NT2/D1 (cell line): Measurements from ENCODE around the gene FAM174B.

Experiments used
- DNase-seq: peaks from one replicate; pipeline ENCODE4 v3.0.0-alpha.2; 2011; ENCODE audit warnings: low read depth, low spot score
- H3K27me3 ChIP-seq: 2 replicates; pipeline ENCODE4 v1.6.0; 2011; ENCODE audit warnings: mild to moderate bottlenecking; ENCODE audit not compliant: insufficient read length, insufficient read depth
- H3K36me3 ChIP-seq: 2 replicates; pipeline ENCODE4 v1.6.1; 2011; ENCODE audit warnings: mild to moderate bottlenecking, low read length, mixed read lengths; ENCODE audit not compliant: insufficient read depth, insufficient read length
- H3K4me1 ChIP-seq: 2 replicates; pipeline ENCODE4 v1.5.1; 2011; ENCODE audit not compliant: insufficient read depth, insufficient read length
- H3K4me3 ChIP-seq: 2 replicates; pipeline ENCODE4 v1.5.1; 2011; ENCODE audit warnings: low read depth; ENCODE audit not compliant: insufficient read length
- H3K9ac ChIP-seq: 2 replicates; pipeline ENCODE4 v1.6.0; 2011; ENCODE audit warnings: low read depth; ENCODE audit not compliant: insufficient read length
- H3K9me3 ChIP-seq: 2 replicates; pipeline ENCODE4 v1.5.1; 2011; ENCODE audit warnings: mild to moderate bottlenecking, low read length; ENCODE audit not compliant: insufficient read depth
- SUZ12 ChIP-seq: IDR thresholded peaks from 2 replicates; pipeline ENCODE4 v1.6.1; 2011; ENCODE audit not compliant: insufficient read length, insufficient read depth; ENCODE audit errors: extremely low read depth
- YY1 ChIP-seq: IDR thresholded peaks from 2 replicates; pipeline ENCODE4 v1.6.1; 2011; ENCODE audit not compliant: insufficient read length, insufficient read depth
- ZNF274 ChIP-seq: IDR thresholded peaks from 2 replicates; pipeline ENCODE4 v1.6.1; 2011; ENCODE audit warnings: mild to moderate bottlenecking, low read depth, low read length

FAM174B gene

DNA sequence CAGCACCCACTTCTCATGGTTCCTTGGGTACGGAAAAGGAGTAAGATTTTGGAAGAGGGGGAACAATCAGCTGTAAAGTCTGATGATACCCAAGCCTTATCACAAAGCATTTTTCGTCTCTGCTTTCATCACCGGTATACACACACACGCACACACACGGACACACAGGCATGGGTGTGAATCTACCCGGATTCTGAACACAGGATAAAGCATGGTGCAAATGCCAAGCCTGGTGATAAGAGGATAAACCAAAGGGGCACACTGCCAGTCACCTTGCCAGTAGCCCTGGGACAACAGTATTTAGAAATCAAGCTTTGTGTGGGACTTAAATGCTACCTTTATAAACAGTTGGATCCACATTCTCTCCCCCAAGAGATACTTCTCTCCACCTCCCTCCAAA lies 22.2 kb downstream of the FAM174B start:
- DNase-seq, result no peak

DNA sequence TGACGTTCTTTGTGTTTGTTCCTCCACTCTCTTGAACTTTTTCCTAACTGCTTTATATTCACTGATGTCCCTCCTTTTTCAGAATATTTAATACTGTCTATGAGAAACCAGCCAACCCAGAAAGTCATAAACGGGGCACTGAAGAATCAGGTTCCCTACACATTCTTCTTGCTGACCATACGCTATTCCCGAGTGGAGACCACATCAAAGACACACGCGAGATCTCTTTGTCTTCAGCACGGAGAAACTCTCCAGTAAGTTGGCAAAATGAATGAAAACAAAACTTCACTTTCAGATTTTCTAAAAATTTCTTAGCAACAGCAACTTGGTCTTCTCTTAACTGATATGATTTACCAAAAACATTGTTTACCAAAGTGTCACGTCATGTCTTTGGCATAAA lies 22.6 kb downstream of the FAM174B start:
- Histone ChIP-seq H3K36me3 (peaks cover 23% of the 10 kb centered on the region), H3K4me3 (no peak overlapping the region), H3K9ac (no peak overlapping the region), H3K27me3 (no peaks in the 10 kb centered on the region), H3K4me1 (peaks cover 17% of the 10 kb centered on the region), H3K9me3 (peaks cover 3% of the 10 kb centered on the region; the same call in 1 of the 2 replicates)
- DNase-seq, result no peak
- no peak for TF ChIP-seq SUZ12

More for the DNA sequence above, 22.2 kb downstream of the FAM174B start:
- peaks cover 20% of the 10 kb centered on the region for H3K36me3 ChIP-seq
- H3K4me1 ChIP-seq, result peaks cover 17% of the 10 kb centered on the region
- no peak overlapping the region for H3K4me3 ChIP-seq
- TF ChIP-seq ZNF274, result no peak
- TF ChIP-seq YY1, result no peak
- TF ChIP-seq SUZ12, result no peak
- H3K27me3 ChIP-seq, result no peaks in the 10 kb centered on the region
- no peak overlapping the region for H3K9ac ChIP-seq
- peaks cover 3% of the 10 kb centered on the region; the same call in 1 of the 2 replicates for H3K9me3 ChIP-seq

DNA sequence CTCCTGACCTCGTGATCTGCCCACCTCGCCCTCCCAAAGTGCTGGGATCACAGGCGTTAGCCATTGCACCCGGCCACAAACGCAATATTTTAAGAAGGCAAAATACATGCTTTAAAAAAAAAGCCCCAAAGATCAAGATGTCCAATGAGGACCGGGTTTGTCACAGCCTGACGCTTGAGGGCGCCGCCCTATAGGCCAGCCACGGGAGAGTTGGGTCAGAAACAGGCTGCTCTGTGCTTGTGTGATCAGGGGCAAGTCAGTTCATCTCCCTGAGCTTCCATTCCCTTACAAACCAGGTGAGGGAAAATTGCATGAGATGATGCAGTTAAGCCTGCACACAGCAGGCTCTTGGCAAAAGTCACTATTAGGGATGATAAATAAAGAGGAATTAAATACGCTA lies 23.9 kb downstream of the FAM174B start:
- no peaks in the 10 kb centered on the region for H3K27me3 ChIP-seq
- no peak for DNase-seq
- no peak overlapping the region for H3K9ac ChIP-seq
- no peak overlapping the region for H3K4me3 ChIP-seq
- TF ChIP-seq SUZ12 (no peak), YY1 (no peak), ZNF274 (no peak)
- peaks cover 35% of the 10 kb centered on the region for H3K36me3 ChIP-seq
- no peaks in the 10 kb centered on the region for H3K9me3 ChIP-seq
- H3K4me1 ChIP-seq, result peaks cover 11% of the 10 kb centered on the region

DNA sequence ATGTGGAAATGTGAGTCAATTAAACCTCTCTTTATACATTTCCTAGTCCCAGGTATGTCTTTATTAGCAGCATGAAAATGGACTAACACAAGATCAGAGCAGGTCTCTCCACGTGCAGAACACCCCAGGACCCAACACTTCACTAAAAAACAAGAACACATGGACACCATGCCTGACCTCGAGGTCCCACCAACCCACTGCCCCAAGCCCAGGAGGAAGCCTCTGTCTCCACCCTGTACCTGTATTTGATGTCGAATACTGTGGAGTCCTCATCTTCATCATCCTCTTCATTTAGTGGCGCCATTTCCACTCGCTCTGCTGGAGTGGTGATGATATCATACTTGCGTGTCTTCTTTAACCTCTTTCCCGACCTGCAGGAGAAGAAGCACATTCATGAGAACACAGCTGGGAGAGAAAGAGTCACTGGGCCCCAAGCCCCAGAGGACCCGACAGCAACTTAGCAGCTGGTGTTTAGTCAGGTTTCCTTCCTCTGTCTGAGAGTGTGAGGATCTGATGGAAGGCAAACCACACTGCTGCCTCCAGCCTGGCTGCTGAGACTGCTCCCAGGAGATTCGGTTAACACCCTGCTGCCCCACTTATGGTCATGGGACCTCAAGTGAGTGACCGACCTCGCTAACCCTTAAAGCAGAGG lies 25.5 kb downstream of the FAM174B start:
- H3K4me1 ChIP-seq, result peaks cover 8% of the 10 kb centered on the region
- TF ChIP-seq YY1 (no peak), SUZ12 (no peak), ZNF274 (no peak)
- no peak for DNase-seq
- H3K4me3 ChIP-seq, result no peak overlapping the region
- no peak overlapping the region for H3K9ac ChIP-seq
- no peaks in the 10 kb centered on the region for H3K27me3 ChIP-seq
- H3K9me3 ChIP-seq, result no peaks in the 10 kb centered on the region
- H3K36me3 ChIP-seq, result peaks cover 35% of the 10 kb centered on the region

DNA sequence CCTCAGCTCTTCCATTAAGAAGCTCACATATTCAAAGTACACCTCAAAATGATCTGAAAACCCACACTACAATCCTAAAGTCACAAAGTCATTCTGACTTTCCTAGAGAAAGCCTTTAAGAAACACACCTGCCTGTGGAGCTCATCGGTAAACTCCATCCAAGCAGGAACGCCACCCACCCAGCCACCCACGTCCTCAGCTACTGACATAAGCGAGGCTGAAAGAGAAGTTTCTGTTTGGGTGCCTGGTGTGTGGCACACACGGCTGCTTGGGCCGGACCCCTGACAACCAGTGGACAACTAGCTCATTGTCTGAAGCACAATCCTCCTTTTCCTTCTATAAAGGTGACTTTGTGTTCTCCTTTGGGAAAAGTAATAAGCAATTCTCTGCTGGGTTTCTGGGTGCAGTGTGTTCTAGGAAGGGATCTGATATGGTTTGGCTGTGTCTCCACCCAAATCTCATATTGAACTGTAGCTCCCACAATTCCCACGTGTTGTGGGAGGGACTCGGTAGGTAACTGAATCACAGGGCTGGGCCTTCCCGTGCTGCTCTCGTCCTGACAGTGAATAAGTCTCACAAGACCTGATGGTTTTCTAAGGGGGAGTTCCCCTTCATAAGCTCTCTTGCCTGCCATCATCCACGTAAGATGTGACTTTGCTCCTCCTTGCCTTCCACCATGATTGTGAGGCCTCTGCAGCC lies 26.1 kb downstream of the FAM174B start:
- Histone ChIP-seq H3K9me3 (no peaks in the 10 kb centered on the region), H3K36me3 (peaks cover 35% of the 10 kb centered on the region), H3K27me3 (no peaks in the 10 kb centered on the region), H3K4me1 (peaks cover 8% of the 10 kb centered on the region), H3K4me3 (no peak overlapping the region), H3K9ac (no peak overlapping the region)
- no peak for DNase-seq
- TF ChIP-seq ZNF274 (no peak), SUZ12 (no peak), YY1 (no peak)

DNA sequence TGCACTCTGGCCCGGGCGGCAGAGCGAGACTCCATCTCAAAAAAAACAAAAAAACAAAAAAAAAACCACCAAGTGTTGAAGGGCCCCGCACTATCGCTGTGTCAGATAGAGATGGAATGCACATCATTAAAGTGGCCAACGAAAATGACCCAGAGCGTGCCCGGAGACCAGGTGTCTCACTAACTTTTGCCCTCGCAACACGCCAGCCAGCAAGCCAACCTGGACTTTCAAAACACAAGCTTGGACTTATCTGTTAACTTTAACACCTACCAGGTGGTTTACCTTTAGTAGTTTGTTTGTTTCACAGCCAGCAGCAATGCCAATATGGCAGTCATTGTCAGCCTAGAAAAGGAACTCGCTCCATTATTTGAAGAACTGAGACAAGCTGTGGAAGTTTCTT lies 28.6 kb downstream of the FAM174B start:
- TF ChIP-seq SUZ12 (no peak), YY1 (no peak), ZNF274 (no peak)
- H3K9me3 ChIP-seq, result no peaks in the 10 kb centered on the region
- H3K9ac ChIP-seq, result no peak overlapping the region
- H3K4me1 ChIP-seq, result peaks cover 5% of the 10 kb centered on the region
- no peaks in the 10 kb centered on the region for H3K27me3 ChIP-seq
- peaks cover 36% of the 10 kb centered on the region for H3K36me3 ChIP-seq
- H3K4me3 ChIP-seq, result no peak overlapping the region
- DNase-seq, result no peak

DNA sequence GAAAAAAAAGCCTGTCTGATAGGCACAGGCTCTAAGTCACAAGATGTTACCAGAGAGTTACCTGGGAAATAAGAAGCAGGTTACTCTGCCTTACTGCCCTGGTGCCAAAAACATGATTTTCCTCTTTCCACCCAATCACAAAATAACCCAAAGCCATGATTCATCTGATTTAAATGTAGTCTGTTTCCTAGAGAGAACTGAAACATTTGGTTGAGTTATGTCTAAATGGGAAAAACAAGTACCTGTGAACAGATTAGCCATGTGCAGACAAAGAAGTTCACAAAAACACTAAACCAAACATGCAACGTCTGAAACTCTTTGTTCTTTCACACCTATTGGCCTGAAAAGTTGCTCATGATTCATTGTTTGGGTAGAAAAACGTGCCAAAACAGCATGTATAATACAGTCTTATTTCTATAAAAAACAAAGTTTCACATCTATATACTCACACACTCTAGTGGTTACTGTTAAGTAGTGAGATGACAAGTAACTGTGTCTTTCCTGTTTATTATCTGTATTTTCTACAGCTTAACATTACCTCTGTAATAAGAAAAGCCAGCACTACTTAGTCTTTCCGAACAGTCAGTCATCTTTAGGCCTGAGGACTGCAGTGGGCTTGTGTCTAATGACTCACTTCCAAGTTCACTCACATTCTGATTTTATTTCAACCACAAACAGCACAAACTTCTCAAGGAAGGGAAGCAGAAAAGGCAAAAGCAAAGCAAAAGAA lies 30.2 kb downstream of the FAM174B start:
- DNase-seq, result no peak
- TF ChIP-seq ZNF274 (no peak), YY1 (no peak), SUZ12 (no peak)
- no peak overlapping the region for H3K4me3 ChIP-seq
- no peak overlapping the region for H3K9ac ChIP-seq
- H3K9me3 ChIP-seq, result no peaks in the 10 kb centered on the region
- H3K36me3 ChIP-seq, result peaks cover 40% of the 10 kb centered on the region
- H3K4me1 ChIP-seq, result peaks cover 5% of the 10 kb centered on the region
- H3K27me3 ChIP-seq, result no peaks in the 10 kb centered on the region
